A673 (cell line): ENCODE measurements around the gene C6orf58. TPM values are rescaled to one million over a fixed set of nuclear protein-coding genes. Genes with fewer than 3 reads are reported as not detected.

Experiments used
- BruUV-seq: library from RNA; stranded (reverse); fragments of 400-500 nt; replicated peaks from 2 replicates; lab custom pipeline; 2021; lab: Mats Ljungman, UMichigan
- CTCF ChIA-PET: fragments of 300-600 bp; sonication (Branson Sonifier 250); formaldehyde crosslinking; loops from one replicate; lab custom pipeline; 2022; ENCODE audit warnings: antibody characterized with exemption; lab: Charles Lee
- POLR2A ChIA-PET: fragments of 300-600 bp; sonication (Branson Sonifier 250); formaldehyde crosslinking; loops from one replicate; lab custom pipeline; 2022; ENCODE audit warnings: antibody characterized with exemption; ENCODE audit not compliant: low non-redundant PET; lab: Charles Lee
- DNase-seq: peaks from one replicate; pipeline ENCODE4 v3.0.0-alpha.2; 2015; ENCODE audit warnings: low spot score
- H3K27ac ChIP-seq: fragments of 200-600 bp; sonication (generic); 2 replicates; pipeline ENCODE4 v1.5.1; 2016; ENCODE audit warnings: mixed run types, low read depth, mild to moderate bottlenecking, mixed read lengths, antibody characterized with exemption, low read length; ENCODE audit not compliant: poor library complexity, severe bottlenecking
- H3K27me3 ChIP-seq: fragments of 200-600 bp; sonication (generic); replicated peaks from 2 replicates; pipeline ENCODE4 v1.6.1; 2017; ENCODE audit warnings: mixed run types, low read depth, mild to moderate bottlenecking, mixed read lengths, antibody characterized with exemption, low read length; ENCODE audit not compliant: insufficient read depth, poor library complexity
- H3K36me3 ChIP-seq: fragments of 200-600 bp; sonication (generic); 2 replicates; pipeline ENCODE4 v1.6.1; 2016; ENCODE audit warnings: mixed run types, mild to moderate bottlenecking, mixed read lengths, antibody characterized with exemption, low read length; ENCODE audit not compliant: insufficient read depth, poor library complexity, severe bottlenecking
- H3K4me1 ChIP-seq: fragments of 200-600 bp; sonication (generic); 2 replicates; pipeline ENCODE4 v1.6.1; 2017; ENCODE audit warnings: mixed run types, mild to moderate bottlenecking, mixed read lengths, antibody characterized with exemption, low read length; ENCODE audit not compliant: insufficient read depth, poor library complexity, severe bottlenecking
- H3K4me3 ChIP-seq: fragments of 200-600 bp; sonication (generic); 2 replicates; pipeline ENCODE4 v1.5.1; 2016; ENCODE audit warnings: low read depth, mixed run types, mild to moderate bottlenecking, mixed read lengths, low read length; ENCODE audit not compliant: poor library complexity, severe bottlenecking
- H3K9me3 ChIP-seq: fragments of 200-600 bp; sonication (generic); 2 replicates; pipeline ENCODE4 v1.6.1; 2016; ENCODE audit warnings: mixed run types, low read depth, mild to moderate bottlenecking, mixed read lengths, antibody characterized with exemption, low read length; ENCODE audit not compliant: poor library complexity, severe bottlenecking
- CTCF ChIP-seq: fragments of 300-800, 200-600 bp; sonication (generic); conservative IDR thresholded peaks from 2 replicates; pipeline ENCODE4 v1.5.1; 2017; ENCODE audit warnings: low read depth, mild to moderate bottlenecking, antibody characterized with exemption, low read length, moderate library complexity, mixed read lengths
- EZH2 ChIP-seq: fragments of 200-600 bp; sonication (generic); IDR thresholded peaks from 2 replicates; pipeline ENCODE4 v1.6.1; 2017; ENCODE audit warnings: borderline replicate concordance, low read depth, mild to moderate bottlenecking, mixed read lengths, antibody characterized with exemption, low read length; ENCODE audit not compliant: poor library complexity, severe bottlenecking
- intact Hi-C: fragments of 100-400 bp; cut with micrococcal nuclease; formaldehyde crosslinking; loops from one replicate; pipeline ENCODE4 v1.10.0; 2022; ENCODE audit not compliant: unreplicated experiment
- total RNA-seq: library from RNA; stranded (reverse); gene quantifications from 2 replicates; pipeline ENCODE4 v1.2.3, GENCODE V29; 2021

The C6orf58 gene
- total RNA-seq, 1 experiment from 2014 or later, result 0.64 TPM

- DNase-seq, result peak; percentile 14
- Histone ChIP-seq H3K36me3 (no peaks in the 10 kb centered on the region), H3K4me1 (no peaks in the 10 kb centered on the region), H3K27me3 (no peaks in the 10 kb centered on the region), H3K27ac (no peak overlapping the region), H3K4me3 (no peak overlapping the region), H3K9me3 (no peaks in the 10 kb centered on the region)
- TF ChIP-seq CTCF, result no peak
- no peak for TF ChIP-seq EZH2
- POLR2A ChIA-PET, result interaction anchor here (0.6 kb wide), 1 partner anchor 182 kb away, joined by 9 read pairs; no protein-coding TSS in a partner anchor
- intact Hi-C loops, result no loop called here
- CTCF ChIA-PET, result no interaction called here
- no TSS peak for BruUV-seq
Observed at GRCh38 chr6:127630800-127631199, 53.8 kb downstream of the C6orf58 start.

GRCh38 chr6:127634178-127634577, 57.2 kb downstream of the C6orf58 start:
- CTCF ChIA-PET, result no interaction called here
- intact Hi-C loops, result no loop called here

GRCh38 chr6:127635091-127635490, 58.1 kb downstream of the C6orf58 start:
- Histone ChIP-seq H3K4me1 (no peaks in the 10 kb centered on the region), H3K27ac (no peak overlapping the region), H3K9me3 (no peaks in the 10 kb centered on the region), H3K4me3 (no peak overlapping the region), H3K27me3 (no peaks in the 10 kb centered on the region), H3K36me3 (no peaks in the 10 kb centered on the region)
- TF ChIP-seq CTCF, result no peak
- TF ChIP-seq EZH2, result no peak
- ChIA-PET CTCF (no interaction called here), POLR2A (no interaction called here)
- intact Hi-C loops, result no loop called here
- no TSS peak for BruUV-seq
- DNase-seq, result no peak

More at GRCh38 chr6:127634178-127634577, 57.2 kb downstream of the C6orf58 start:
- Histone ChIP-seq H3K4me3 (no peak overlapping the region), H3K9me3 (no peaks in the 10 kb centered on the region), H3K4me1 (no peaks in the 10 kb centered on the region), H3K27ac (no peak overlapping the region), H3K36me3 (no peaks in the 10 kb centered on the region), H3K27me3 (no peaks in the 10 kb centered on the region)
- no peak for DNase-seq
- POLR2A ChIA-PET, result no interaction called here
- no peak for TF ChIP-seq CTCF
- no peak for TF ChIP-seq EZH2
- no TSS peak for BruUV-seq
